NCI-H128 (cell line): ENCODE results near the gene C10orf90.
"Not testable (repeated sequence)": the region's sequence is repeated elsewhere in the genome, so short reads cannot be mapped to it uniquely, and the experiment has no call there.

Experiments
- DNase-seq: peaks from one replicate; lab custom pipeline; 2025; ENCODE audit not compliant: unreplicated experiment; lab: John Stamatoyannopoulos, UW

C10orf90 gene

GRCh38 chr10:126397640-126398382 lies 272.7 kb downstream of the C10orf90 start:
- no peak for DNase-seq

DNA sequence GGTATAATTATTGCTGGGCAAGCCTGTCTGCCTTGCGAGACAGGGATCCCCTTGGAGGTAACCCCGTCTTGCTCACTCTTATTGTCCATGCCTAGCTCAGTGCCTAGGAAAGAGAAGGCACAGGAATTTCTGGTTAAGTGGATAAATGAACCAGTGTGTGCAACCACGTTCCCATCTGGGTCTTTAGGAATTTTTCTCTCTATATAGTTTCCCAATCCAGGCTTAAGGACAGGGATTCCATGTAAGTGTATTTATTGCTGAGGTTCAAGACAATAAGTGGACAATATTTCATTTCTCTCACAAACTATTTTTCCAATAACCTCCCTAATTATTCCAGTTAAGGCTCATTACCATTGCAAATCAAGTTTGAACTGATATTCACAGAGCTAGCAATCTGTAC lies 273.3 kb downstream of the C10orf90 start:
- no peak for DNase-seq

DNA sequence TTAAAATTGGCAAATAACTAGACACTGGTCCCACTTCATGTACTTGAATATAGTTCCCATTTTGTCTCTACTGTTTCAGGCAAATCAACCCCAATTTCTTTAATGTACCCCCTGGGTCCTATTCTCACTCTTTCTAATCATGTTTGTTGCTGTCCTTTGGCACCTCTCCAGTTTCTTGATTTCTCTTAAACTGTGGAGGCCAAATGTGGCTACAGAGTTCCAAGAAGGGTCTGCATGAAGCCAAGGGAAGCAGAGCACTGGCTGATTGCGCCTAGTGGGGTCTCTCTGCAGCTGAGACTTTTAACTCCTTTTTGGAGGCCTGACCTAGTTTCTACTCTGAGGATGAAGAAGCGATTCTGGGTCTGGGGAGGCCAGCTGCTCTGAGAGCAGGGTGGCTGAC lies 275.5 kb downstream of the C10orf90 start:
- no peak for DNase-seq

DNA sequence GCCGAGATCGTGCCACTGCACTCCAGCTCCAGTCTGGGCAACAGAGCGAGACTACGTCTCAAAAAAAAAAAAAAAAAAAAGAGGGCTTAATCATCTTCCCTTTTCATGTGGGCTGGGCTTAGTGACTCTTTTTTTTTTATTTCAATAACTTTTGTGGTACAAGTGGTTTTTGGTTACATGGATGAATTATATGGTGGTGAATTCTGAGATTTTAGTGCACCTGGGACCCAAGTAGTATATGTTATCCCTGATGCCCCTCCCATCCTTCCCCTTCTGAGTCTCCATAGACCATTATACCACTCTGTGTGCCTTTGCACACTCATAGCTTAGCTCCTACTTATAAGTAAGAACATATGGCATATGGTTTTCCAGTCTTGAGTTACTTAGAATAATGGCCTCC lies 277.4 kb downstream of the C10orf90 start:
- no peak for DNase-seq

- no peak for DNase-seq
These were observed 278.0 kb downstream of the C10orf90 start for GRCh38 chr10:126392469-126392868.

- no peak for DNase-seq
These were observed 278.4 kb downstream of the C10orf90 start for GRCh38 chr10:126392068-126392467.

- no peak for DNase-seq
These were observed 279.2 kb downstream of the C10orf90 start for GRCh38 chr10:126391192-126391885.

DNA sequence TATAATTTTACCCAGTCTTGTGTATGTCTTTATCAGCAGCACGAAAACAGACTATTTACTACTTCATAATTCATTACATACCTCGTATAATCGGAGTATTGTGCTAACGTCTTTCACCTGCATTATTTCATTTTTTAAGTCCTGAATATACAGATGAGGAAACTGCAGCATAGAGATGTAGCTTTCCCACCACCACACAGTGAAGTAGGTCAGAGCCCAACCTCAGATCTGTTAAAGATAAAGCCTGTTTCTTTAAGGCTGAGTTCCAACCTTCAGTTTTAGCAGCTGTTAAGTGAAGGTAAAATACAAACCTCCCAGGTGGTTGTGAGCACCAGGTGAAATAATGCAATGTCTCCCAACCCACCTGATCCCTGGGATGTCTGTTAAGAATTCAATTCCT lies 280.2 kb downstream of the C10orf90 start:
- DNase-seq: no peak

GRCh38 chr10:126387931-126388911 lies 282.3 kb downstream of the C10orf90 start, which contains the start of gene ADAM12:
Gene ADAM12, minus strand, starts transcription at chr10:126388477. Its CDS starts 332 bp downstream, at chr10:126388145.
- no peak for DNase-seq

DNA sequence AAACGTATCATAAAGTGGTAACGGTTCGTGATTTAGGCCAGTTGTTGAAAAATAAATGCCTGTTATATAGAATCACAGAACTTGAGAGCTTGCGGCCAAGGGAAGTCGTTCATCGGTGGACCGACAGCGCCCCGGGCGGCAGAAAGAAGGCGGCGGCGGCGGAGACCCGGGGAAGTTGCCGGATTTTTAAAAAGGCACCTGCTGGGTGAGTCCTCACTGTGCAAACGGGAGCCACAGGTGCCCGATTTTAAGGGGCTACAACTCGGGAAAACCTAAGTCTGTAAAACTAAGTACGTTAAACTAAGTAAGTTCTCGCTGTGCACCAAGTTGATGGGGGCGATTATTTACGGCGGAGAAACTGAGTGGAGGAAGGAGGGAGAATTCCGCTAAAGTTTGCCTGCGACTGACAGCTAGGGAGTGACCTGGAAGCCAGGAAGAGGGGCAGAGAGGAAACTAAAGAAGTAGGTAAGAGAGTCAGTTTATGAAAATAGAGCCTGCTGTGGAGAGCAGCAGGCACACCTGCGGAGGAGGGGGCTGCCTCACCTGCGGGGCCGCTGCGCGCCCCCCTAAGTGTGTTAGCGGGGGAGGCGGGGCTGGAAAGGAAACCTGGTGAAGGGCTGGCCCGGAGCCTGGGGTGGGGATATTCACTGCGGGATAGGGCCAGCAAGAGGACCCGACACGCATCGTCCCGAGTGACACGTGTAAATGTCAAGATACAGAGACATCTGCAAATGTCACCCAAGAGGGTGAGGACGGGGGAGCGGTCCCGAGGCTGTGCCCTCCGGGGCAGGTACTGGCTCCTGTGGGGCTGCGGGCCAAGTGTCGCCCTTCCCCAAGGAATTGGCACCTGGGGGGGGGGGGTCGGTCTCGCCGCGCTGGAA lies 283.2 kb downstream of the C10orf90 start:
- no peak for DNase-seq

GRCh38 chr10:126384269-126384873 lies 286.1 kb downstream of the C10orf90 start:
- no peak for DNase-seq

GRCh38 chr10:126380352-126381076 lies 290.0 kb downstream of the C10orf90 start:
- no peak for DNase-seq

- not testable (repeated sequence) for DNase-seq
These were observed 291.3 kb downstream of the C10orf90 start for GRCh38 chr10:126379166-126379565.

- DNase-seq: no peak
These were observed 293.5 kb downstream of the C10orf90 start for GRCh38 chr10:126376956-126377355.

- no peak for DNase-seq
These were observed 294.5 kb downstream of the C10orf90 start for GRCh38 chr10:126375926-126376554.

DNA sequence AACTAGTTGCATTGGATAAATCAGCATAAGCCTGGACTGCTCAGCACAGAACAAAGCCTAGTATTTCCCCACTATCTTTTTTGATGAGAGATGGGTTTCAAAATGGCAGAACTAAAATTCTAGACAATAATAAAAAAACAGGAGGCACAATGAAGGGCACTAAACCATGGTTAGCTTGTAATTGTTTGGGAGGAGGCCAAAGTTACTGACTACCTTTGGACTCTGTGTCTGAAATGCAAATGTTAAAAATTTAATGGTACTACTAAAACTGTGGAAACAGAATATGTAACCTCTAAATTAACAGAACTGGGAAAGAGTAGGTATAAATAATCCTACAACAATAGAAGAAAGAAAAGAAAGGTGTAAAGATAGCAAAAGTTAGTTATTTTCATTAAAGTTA lies 295.2 kb downstream of the C10orf90 start:
- no peak for DNase-seq
